TTC549 (cell line): ENCODE measurements around the gene RHBDD3.

ENCODE experiments used
- FAIRE-seq: peaks from 2 replicates; lab custom pipeline; 2012; peaks lifted over from hg19 to GRCh38; lab: Jason Lieb, UNC

The RHBDD3 gene

GRCh38 chr22:29267858-29268510 lies at the start of gene RHBDD3, which contains the start of gene EWSR1:
TSS of gene RHBDD3 (minus strand) at chr22:29267981. CDS start at chr22:29265626, 2,355 bp downstream.
TSS of gene EWSR1 (plus strand) at chr22:29268268. CDS start at chr22:29268337, 69 bp downstream.
- no peak for FAIRE-seq

DNA sequence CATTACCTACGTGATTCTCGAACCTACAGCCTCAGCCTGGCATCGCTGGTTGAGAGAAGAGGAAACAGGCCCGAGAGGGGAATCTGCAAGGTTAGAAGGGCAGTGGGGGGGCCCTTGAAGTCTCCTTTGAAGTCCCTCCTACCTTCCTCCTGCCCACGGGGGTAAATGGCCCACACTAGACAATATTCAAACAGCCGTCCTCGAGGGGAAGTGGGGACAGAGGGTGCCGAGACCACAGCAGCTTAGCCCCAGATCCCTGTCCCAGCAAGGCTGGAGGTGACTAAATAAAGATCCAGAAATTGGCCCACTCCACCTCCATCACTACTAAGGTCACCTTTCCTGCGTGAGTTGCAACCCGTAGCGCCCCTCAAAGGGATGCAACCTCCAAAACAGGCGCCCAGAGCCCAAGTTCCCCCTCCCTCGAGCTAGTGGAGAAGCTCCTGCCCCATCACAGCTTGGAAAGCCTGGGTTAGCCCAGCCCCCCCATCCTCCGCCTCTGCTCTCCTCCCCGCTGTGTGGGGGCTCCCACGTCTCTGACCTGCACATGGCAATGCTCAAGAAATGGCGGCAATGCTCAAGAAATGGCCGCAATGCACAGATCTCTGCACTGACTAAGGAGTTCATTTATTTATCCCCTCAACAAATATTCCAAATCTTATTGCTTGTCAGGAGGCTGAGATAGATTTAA lies 48.5 kb upstream of the RHBDD3 start:
- no peak for FAIRE-seq

GRCh38 chr22:29315286-29316140 lies 47.7 kb upstream of the RHBDD3 start, which contains the start of gene RASL10A:
TSS of gene RASL10A (minus strand) at chr22:29315697. CDS start at chr22:29315246, 451 bp downstream.
- no peak for FAIRE-seq

GRCh38 chr22:29314537-29315285 lies 46.9 kb upstream of the RHBDD3 start:
- FAIRE-seq: no peak

DNA sequence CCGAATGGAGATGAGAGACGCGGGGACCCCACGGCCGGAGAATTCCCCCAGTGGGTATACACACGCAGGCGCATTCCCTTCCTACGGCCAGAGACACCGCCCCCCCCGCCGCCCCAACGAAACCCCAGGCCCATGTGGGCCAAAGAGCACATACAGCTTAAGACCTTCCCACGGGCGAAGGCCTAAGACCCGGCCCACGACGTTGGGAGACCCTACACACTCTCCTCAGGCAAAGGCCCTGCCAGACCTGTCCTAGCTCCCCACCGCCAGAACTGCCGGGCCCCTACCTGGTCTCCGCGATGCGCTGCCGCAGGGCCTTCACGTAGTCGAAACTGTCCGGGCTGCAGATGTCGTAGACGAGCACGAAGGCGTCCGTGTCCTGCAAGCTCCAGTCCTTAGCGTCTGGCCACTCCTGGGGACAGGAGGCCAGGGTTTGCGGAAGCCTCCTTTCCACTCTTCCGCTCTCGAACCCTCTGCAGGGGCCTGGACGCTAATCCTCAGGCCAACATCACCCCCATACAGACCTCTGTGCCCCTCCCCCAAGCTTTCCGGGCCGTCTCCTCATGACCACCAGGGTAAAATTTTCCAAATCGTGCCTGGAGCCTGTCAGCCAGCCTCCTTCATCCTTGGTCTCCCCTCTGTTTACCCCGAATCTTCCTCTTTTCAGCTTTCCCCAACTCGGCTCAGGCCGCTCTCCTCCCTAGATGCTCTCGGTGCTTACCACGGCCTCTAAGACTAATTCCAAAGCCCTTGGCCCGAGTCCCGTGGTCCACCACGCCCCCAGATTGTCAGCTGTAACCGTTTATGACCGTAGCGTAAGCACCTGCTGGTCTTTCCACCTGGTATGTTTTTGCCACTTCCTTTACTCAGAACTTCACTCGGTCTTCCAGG lies 46.0 kb upstream of the RHBDD3 start:
- FAIRE-seq: no peak

DNA sequence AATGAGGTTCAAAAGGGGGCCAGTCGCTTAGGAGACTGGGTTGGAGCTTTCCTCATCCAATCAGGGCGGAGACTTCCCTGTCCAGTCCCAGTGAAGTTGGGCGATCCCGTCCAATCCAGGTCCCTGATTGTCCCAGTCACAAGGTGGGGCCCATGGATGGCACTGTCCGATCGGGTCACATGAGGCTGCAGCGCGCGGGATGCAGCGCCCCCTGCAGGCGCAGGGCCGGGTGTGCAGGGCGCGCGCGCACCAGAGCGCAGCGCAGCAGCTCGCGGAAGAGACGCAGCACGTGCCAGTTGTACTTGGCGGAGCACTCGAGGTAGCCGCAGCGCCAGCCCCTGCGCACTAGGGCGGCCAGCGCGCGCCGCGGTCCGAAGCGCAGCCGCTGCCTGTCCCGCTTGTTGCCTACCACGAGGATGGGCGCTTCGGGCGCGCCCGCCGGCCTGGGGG lies 45.4 kb upstream of the RHBDD3 start:
- FAIRE-seq: no peak

DNA sequence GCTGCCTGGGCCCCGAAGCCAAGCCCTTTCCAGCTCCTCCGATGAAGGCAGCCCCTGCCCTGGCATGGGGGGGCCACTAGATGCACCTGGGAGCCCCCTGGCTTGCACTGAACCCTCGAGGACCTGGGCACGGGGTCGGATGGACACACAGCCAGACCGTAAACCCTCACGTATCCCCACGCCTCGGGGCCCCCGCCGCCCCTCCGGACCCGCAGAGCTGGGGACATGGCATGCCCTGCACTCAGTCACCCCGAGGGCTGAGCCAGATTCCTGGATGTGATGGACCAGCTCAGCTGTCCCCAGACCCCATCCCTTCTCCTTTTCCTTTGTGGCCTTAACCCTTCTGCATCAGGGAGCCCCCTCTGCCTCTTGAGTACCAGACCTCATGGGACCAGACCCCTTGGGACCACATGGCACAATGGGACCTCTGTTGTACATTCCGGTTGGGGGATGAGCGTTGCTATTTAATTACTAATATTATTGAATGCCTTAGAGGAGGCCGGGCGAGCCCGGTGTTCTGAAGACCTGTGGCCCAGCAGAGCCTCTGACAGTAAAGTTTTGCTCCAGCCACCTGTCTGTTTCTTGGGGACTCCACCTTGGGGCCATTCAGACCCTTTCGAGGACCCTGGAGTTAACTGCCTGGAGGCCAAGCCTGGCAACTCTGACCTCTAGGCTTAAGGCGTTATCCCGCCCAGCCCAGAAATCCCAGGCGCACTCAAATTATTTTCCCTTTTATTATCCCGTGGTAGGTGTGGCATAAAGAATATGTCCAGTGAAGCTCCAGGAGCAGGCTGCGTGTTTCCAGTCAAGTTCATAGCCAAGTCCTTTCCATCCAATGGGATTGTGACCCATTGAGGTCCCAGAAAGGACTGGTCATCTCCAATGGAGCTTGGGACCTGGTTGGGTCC lies 44.7 kb upstream of the RHBDD3 start:
- FAIRE-seq: no peak

DNA sequence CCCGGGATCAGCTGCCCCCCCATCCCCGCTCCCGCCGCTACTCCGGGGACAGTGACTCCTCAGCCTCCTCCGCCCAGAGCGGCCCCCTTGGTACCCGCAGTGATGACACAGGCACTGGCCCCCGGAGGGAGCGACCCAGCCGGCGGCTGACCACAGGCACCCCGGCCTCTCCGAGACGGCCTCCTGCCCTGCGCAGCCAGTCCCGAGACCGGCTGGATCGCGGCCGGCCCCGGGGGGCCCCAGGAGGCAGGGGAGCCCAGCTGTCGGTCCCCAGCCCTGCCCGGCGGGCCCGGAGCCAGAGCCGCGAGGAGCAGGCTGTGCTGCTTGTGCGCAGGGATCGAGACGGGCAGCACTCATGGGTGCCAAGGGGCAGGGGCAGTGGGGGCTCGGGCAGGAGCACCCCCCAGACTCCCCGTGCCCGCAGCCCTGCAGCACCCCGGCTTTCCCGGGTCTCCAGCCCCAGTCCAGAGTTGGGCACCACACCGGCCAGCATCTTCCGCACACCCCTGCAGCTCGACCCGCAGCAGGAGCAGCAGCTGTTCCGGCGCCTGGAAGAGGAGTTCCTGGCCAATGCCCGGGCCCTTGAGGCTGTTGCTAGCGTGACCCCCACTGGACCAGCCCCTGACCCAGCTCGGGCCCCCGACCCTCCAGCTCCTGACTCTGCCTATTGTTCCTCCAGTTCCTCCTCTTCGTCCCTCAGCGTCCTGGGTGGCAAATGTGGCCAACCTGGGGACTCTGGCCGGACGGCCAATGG lies 43.9 kb upstream of the RHBDD3 start:
- FAIRE-seq: no peak

- no peak for FAIRE-seq
Measured at GRCh38 chr22:29310863-29311339, 43.1 kb upstream of the RHBDD3 start.

DNA sequence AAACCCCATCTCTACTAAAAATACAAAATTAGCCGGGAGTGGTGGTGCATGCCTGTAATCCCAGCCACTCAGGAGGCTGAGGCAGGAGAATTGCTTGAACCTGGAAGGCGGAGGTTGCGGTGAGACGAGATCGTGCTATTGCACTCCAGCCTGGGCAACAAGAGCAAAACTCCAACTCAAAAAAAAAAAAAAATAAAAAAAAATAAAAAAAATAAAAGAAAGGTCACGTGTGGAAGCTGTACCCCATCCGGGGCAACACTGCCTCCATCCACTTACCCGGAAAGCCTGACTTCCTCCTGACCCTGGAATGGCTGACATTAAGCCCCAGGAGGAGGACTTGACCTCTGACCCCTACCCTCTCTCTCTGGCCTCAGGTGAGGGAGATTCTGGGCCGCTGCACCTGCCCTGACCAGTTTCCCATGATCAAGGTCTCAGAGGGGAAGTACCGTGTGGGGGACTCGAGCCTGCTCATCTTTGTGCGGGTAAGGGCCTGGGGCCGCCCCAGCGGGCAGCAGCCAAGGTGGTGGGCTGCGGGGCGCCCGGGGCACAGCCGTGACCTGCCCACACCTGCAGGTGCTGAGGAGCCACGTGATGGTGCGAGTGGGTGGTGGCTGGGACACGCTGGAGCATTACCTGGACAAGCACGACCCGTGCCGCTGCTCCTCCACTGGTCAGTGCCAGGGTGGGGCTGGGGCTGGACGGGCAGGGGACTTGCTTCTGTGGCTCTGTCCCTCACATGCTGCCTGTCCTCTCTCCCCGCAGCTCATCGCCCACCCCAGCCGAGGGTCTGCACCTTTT lies 42.5 kb upstream of the RHBDD3 start:
- FAIRE-seq: no peak

DNA sequence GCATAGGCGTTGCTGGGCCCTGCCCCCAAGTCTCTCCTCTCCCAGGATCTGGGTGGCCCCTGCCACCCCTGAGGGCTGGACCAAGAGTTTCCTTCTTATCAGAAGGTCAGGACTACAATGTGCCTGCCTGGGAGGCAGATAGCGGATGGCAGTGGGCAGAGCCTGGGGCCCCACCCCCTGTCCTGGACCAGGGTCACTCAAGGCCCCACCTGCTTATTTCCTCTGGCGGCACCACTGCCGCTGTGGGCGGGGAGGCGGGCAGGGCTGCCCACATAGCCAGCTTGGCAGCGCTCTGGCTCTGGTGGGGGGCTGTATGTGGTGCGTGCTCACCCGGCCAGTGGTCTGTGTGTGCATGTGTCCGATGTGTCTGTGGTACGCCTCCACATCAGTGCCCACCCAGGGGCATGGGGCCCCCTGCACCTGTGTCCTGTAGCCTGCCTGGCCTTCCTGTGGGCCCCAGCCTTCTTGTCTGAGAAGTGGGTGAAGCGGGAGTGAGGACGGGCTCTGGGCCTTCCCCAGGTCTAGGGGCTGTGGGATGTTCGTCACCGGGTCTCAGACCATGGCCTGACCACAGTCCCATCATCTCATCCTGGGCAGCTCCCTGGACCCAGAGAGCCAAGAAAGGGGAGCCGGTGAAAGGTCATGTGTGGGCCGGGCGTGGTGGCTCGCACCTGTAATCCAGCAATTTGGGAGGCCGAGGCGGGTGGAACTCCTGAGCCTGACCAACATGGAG lies 41.7 kb upstream of the RHBDD3 start:
- no peak for FAIRE-seq

GRCh38 chr22:29308791-29309262 lies 41.0 kb upstream of the RHBDD3 start:
- no peak for FAIRE-seq

DNA sequence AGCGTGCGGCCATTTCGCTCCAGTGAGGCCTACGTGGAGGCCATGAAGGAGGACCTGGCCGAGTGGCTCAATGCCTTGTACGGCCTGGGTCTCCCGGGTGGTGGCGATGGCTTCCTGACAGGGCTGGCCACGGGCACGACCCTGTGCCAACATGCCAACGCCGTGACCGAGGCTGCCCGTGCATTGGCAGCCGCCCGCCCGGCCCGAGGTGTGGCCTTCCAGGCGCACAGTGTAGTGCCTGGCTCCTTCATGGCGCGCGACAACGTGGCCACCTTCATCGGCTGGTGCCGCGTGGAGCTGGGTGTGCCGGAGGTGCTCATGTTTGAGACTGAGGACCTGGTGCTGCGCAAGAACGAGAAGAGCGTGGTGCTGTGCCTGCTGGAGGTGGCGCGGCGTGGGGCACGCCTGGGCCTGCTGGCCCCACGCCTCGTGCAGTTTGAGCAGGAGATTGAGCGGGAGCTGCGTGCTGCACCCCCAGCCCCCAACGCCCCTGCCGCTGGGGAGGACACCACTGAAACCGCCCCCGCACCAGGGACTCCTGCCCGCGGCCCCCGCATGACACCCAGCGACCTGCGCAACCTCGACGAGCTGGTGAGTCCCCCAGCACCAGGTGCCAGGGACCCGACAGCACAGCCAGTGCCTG lies 40.5 kb upstream of the RHBDD3 start:
- FAIRE-seq: no peak

- FAIRE-seq: no peak
Measured at GRCh38 chr22:29307596-29308147, 39.9 kb upstream of the RHBDD3 start.

- no peak for FAIRE-seq
Measured at GRCh38 chr22:29306835-29307595, 39.2 kb upstream of the RHBDD3 start.
